HEK293 (cell line): ENCODE data around the gene GIGYF1.

Experiments
- GLIS1 ChIP-seq: fragments of 450-650 bp; formaldehyde crosslinking; IDR thresholded peaks from 2 replicates; pipeline ENCODE4 v1.5.1; 2016; ENCODE audit warnings: missing biosample characterization, missing genetic modification characterization
- ZNF274 ChIP-seq, 2 experiments: fragments of 200-500 bp in 1 of 2; fragments of 450-650 bp in 1 of 2; sonication (Bioruptor generic) in 1 of 2; formaldehyde crosslinking in 1 of 2; IDR thresholded peaks; 2 replicates each; pipeline versions ENCODE4 v1.5.1 to v1.6.1; 2014 to 2016; ENCODE audit warnings: borderline replicate concordance in 1 of 2, inconsistent platforms in 1 of 2, low read length in 1 of 2, missing biosample characterization in 1 of 2, missing genetic modification characterization in 1 of 2
- ZNF530 ChIP-seq: fragments of 450-650 bp; formaldehyde crosslinking; IDR thresholded peaks from 2 replicates; pipeline ENCODE4 v1.5.1; 2016; ENCODE audit warnings: low read depth, missing biosample characterization, missing genetic modification characterization
- TF ChIP-seq, protein P1 (sequence below): fragments of 450-650 bp; formaldehyde crosslinking; IDR thresholded peaks from 2 replicates; pipeline ENCODE4 v1.5.1; 2016; ENCODE audit warnings: missing biosample characterization, missing genetic modification characterization
- TF ChIP-seq, protein P2 (sequence below): fragments of 450-650 bp; formaldehyde crosslinking; IDR thresholded peaks from 2 replicates; pipeline ENCODE4 v1.5.1; 2016; ENCODE audit warnings: missing biosample characterization, missing genetic modification characterization, low read depth

DNA sequence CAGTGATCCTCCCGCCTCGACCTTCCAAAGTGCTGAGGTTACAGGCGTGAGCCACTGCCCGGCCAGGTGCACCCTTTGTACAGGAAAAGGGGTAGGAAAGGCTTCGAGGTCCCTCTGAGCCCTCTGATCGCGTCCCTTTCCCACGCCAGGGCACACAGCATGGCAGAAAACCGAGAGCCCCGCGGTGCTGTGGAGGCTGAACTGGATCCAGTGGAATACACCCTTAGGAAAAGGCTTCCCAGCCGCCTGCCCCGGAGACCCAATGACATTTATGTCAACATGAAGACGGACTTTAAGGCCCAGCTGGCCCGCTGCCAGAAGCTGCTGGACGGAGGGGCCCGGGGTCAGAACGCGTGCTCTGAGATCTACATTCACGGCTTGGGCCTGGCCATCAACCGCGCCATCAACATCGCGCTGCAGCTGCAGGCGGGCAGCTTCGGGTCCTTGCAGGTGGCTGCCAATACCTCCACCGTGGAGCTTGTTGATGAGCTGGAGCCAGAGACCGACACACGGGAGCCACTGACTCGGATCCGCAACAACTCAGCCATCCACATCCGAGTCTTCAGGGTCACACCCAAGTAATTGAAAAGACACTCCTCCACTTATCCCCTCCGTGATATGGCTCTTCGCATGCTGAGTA, 12.7 kb upstream of the GIGYF1 start:
- TF ChIP-seq, protein P1, sequence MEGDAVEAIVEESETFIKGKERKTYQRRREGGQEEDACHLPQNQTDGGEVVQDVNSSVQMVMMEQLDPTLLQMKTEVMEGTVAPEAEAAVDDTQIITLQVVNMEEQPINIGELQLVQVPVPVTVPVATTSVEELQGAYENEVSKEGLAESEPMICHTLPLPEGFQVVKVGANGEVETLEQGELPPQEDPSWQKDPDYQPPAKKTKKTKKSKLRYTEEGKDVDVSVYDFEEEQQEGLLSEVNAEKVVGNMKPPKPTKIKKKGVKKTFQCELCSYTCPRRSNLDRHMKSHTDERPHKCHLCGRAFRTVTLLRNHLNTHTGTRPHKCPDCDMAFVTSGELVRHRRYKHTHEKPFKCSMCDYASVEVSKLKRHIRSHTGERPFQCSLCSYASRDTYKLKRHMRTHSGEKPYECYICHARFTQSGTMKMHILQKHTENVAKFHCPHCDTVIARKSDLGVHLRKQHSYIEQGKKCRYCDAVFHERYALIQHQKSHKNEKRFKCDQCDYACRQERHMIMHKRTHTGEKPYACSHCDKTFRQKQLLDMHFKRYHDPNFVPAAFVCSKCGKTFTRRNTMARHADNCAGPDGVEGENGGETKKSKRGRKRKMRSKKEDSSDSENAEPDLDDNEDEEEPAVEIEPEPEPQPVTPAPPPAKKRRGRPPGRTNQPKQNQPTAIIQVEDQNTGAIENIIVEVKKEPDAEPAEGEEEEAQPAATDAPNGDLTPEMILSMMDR: no peak
- TF ChIP-seq GLIS1 (tag by site-specific recombination) (no peak), ZNF274 (IDR thresholded peaks at IDR 0.05; ENCODE audit: low read length) (no peak), ZNF274 (tag by site-specific recombination; IDR thresholded peaks at IDR 0.05; ENCODE audit: borderline replicate concordance) (no peak), ZNF530 (tag by site-specific recombination) (no peak)
- TF ChIP-seq, protein P2, sequence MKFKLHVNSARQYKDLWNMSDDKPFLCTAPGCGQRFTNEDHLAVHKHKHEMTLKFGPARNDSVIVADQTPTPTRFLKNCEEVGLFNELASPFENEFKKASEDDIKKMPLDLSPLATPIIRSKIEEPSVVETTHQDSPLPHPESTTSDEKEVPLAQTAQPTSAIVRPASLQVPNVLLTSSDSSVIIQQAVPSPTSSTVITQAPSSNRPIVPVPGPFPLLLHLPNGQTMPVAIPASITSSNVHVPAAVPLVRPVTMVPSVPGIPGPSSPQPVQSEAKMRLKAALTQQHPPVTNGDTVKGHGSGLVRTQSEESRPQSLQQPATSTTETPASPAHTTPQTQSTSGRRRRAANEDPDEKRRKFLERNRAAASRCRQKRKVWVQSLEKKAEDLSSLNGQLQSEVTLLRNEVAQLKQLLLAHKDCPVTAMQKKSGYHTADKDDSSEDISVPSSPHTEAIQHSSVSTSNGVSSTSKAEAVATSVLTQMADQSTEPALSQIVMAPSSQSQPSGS: no peak
